Activated T-helper 9 cell treated with anti-CD3 and anti-CD28 coated beads, Interleukin-2, amount 50 U/mL, for 16 hours (primary cell): ENCODE data around the gene OLFML2B.

Experiments used
- DNase-seq: peaks from one replicate; pipeline ENCODE4 v3.0.0-alpha.2; 2020; ENCODE audit warnings: low read depth

The OLFML2B gene

DNA sequence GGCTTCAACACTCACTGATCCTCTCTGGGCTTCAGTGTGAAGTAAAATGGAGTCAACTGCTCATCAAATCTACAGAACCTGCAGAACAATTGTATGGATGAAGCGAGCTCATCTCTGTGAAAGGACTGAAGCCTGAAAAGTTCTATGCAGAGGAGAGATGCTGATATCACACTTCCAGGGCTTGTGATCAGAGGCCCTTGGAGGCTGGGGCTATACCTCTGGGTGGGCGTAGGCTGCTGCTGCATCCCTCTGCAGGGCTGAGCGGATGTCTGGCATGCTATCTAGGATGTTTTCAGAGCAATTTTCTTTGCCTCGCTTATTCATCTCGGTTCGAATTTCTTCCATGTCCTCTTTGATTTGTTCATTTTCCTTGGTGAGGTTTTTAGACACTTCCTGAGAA is 17.6 kb downstream of the OLFML2B start:
- no peak for DNase-seq

DNA sequence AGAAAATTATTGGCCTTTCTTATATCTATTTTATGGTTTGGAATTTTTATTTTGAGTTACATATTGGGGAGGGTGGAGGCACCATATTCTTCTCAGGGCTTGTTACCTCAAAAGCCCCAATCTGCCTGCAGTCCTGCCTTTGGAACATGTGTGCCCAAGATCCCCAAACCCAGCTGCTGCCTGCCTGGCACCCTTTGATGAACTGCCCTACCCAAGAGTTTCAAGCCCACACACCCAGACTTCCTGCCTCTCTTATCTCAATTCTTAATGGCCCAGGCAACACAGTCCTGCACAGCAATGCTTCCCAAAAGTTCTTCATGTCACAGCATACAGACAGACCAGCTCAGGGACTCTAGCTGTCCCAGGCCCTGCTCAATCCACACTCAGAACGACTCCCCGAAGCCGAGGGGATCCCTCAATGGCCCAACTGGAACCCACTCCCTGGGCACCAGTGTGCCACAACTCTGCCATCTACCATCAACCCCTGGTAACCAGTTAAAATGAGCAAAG is 19.2 kb downstream of the OLFML2B start:
- DNase-seq = no peak

DNA sequence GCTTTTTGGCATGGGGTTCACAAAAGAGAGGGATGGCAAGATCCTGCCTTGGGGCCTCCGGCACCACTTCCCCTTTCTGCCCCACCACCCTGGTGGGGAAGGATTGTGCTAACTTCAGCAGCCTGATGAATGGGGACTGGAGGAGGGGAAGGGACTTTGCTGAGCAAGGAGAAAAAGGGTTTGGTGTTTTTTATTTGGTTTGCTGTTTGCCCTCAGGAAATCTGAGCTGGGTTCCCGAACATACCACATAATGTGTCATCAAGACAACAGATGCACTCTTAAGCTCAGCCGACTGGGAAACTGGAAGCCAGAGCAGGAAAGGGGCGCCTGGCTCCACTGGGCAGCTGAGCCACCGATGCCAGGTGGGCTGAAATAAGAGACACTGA is 19.8 kb downstream of the OLFML2B start:
- DNase-seq = no peak

DNA sequence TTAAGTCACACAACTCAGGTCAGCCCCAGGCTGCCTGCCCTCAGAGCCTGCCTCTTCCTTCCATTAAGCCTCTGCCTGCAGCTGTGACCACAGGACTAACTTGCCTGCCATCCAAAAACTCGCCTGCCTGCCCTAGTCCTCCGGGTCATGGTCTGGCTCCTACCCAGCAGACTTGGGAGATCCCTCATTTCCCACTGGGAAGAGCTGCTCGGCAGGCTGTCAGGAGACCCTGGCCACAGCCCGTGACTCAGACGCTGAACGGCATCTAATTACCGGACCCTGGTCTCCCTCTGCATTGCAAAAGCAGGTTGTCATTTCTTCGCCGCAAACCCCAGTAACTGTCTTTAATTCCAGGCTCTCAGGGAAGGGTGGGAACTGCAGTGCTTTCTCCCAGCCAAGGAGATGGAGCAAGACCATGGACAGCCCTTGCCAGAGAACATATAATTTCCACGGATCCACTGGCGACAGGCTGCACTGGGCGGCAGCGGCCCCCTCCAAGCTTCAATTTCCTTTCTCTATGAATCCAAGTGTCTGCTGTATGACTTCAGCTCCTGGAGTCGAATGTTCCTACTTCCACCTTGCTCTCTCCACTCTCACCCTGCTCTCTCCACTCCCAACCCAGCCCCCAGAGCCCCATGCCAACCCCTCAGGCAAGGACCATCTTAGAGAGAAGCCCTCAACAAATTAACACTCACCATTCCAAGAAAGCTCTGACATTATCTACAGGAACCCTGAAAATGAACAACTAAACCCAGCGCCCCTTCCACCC is 20.4 kb downstream of the OLFML2B start:
- no peak for DNase-seq

DNA sequence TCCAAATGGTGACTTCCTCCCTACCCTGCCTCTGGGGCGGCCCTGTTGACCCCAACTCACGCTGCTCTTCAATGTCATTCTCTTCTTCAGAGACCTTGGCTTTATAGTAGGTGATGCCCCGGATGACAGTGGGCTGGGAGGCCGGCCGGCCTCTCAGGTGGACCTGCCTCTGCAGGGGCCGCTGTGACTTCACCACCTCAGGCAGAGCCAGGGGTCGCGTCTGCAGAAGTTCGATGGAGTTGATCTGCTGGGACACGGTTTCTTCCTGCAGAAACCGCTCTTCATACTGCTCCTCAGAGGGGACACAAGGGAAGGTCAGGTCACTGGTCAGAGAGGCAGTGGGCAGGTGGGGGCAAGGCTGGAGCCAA is 23.6 kb downstream of the OLFML2B start:
- no peak for DNase-seq

DNA sequence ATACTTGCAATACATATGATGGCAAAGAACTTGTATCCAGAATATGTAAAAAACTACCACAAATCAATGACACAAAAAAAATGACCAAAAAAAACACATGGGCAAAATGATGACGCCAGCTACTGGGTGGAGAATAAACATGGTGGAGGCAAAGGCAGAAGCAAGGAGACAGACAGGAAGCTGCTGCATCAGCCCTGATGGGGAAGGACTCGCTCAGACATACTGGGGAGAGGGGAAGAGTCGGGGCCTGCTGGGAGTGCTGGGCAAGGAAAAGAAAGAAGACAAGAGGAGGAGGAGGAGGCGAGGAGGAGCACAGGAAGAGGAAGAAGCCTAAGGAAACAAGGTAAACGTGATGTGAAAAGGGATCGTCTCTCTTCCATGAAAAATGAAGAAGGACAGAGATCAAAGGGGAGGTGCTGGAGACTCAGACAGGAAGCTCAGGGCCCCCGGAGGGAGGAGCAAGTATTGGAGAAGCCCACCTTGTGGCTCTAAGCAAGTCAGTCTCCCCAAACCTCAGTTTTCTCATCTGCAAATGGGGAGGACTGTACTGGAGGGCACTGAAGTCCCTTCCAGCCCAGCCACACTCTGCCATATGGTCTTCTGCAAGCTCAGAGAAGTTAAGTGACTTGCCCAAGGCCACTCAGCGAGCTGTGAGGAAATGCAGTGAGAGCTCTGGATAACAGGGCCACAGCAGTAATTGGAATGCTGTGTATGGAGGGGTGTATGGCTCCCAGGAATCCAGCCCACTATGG is 24.2 kb downstream of the OLFML2B start:
- DNase-seq = no peak

DNA sequence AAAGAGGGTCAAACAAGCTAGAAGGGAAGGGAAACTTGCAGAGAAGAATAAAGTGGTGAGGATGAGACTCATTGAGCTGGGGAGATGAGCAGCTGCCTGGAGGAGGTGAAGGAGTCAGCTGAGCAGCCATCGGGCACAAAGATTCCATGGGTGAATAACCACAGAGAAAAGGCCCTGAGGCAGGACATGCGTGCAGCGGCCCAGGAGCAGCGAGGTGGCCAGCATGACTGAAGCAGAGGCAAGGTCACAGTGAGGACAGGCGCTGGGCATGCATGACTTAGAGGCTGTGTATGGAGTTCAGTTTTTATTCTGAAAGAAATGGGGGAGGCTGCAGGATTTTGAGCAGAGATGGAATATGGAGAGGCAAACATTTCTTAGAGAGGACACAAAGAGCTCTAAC is 24.9 kb downstream of the OLFML2B start:
- DNase-seq = no peak

DNA sequence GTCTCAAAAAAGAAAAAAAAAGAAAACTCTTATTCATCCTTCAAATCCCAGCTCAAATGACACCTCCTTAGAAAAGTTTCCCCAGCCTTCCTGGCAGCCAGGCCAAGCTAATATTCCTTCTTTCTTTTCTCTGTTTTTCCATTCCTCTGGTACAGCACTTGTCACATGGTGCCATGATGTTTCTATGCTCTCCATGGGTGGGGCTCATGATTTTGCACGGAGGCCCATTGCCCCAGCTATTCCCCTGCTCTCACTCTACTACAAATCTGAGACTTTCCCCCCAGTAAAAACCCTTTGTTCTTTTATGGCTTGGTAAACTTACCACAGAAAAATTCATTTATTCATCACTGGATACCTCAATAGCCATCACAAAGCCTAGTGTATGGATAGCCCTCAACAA is 26.5 kb downstream of the OLFML2B start:
- no peak for DNase-seq

DNA sequence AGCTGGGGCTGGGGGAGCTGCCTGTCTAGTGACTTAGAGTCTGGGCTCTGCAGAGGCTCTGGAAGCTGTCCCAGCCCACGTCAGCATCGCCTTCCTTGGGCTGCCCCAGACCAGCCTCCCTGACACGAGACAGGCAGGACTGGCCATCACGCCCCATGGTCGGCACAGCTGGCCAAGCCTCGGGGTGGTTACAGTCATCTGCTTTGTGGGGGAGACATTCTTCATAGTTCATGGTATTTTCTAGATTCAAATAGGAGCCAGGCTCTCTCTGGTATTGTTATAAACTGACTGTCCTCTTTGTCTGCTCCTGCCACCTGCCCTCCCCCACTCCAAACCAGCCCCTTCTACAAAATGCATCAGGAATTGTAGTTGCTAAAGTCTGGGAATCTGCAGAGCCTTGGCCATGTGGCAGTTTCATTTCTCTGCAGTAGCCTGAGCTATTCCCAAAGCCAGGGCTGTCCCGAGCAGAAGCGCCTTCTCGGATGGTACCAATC is 29.4 kb downstream of the OLFML2B start:
- DNase-seq = no peak

DNA sequence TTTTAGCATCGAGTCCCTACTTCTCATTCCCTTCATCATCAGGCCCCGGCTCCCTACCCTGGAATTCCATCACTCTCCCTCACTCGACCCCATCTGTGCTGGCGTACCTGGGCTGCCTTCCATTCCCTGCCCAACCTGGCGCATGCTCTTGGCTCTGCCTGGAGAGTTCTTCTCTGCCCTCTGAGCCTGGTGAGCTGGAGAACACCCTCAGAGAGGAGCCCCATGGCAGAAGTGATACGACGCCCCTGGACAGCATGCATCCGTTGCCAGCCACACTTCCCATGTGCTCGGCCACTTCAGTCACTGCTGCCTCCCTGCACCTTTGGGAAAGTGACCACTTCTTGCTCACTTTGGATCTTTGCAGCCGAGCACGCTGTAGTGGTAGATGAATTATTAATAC is 30.1 kb downstream of the OLFML2B start:
- no peak for DNase-seq

DNA sequence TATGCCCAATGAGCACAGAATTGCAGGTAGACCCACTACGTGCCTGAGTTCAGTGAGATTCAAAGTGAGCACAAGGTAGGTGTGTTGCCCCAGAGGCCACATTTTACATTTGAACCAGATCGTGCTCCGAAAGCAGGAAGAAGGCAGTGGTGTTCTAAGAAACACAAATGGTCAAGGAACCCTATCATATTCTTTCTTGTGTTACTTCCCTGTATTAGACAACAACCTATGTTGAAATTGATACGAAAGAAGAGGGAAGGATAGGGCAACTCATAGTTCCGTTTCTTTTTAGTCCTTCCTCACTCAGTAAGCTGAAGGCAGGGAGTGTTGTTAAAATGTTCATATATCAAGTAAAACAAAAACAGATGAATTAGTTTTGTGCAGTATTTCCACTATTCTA is 33.9 kb downstream of the OLFML2B start:
- no peak for DNase-seq

DNA sequence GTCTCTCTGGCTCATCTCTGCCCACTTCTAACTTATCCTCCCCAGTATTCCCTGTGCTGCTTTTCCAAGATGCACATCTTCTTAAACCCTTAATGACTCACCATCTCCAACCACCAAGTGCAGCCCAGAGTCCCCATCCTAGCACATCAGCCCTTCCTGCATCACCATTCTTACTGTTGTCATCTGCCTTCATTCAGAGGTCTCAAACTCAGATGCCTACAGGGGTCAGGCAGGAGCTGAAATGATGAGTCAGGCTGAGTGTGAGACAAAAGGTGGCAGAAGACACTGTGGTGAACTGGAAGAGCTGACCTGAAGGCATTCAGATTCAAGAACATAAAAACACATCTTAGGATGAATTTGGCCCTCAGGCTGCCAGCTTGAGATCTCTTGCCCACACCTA is 34.6 kb downstream of the OLFML2B start:
- DNase-seq = no peak

DNA sequence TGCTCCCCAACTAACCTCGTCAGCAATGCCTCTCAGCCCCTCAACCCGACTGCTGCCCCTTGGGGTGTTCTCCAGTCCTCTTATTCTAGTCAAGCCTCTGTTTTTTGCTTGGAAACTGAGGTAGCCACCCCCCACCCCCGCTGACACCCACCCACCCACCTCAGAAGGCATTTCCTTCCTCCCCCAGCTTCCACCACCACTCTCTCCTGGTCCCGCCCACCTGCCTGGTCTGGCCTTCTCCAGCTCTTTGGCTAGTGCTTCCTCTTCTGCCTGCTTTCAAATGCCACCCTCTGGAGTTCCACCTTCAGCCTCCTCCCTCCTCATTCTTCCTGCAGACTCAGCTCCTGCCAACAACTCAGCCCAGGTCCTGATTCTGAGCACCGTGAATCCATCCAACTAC is 35.3 kb downstream of the OLFML2B start:
- no peak for DNase-seq

DNA sequence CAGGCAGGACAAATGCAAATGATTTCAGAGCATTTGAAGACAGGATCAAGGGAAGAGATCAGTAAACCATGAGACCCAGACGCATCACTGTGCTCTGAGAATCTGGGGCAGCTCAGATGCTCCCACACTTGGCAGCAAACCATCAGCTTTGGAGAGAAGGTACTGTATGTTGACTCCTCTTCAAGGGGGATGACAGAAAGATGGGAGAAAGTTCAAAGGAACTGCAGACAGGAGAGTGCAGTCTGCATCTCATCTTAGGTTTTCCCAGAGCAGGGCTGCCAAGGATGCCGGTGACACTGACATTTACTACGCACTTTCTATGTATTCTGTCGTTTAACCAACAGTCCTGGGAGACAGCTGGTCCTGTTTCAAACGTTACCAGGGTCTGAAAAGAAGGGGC is 35.8 kb downstream of the OLFML2B start:
- DNase-seq = no peak

DNA sequence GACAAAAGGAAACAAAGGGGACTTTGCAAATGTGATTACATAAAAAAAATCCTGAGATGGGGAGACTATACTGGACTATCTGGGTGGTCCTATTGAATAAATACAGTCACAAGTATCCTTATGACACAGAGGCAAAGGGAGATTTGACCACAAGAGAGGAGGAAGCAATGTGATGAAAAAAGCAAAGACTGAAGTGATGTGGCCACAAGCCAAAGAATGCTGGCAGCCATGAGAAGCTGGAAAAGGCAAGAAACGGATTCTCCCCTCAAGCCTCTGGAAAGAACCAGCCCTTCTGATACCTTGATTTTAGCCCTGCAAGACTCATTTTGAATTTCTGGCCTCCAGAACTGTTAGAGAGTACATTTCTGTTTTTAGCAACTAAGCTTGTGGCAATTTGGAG is 36.4 kb downstream of the OLFML2B start:
- DNase-seq = no peak

DNA sequence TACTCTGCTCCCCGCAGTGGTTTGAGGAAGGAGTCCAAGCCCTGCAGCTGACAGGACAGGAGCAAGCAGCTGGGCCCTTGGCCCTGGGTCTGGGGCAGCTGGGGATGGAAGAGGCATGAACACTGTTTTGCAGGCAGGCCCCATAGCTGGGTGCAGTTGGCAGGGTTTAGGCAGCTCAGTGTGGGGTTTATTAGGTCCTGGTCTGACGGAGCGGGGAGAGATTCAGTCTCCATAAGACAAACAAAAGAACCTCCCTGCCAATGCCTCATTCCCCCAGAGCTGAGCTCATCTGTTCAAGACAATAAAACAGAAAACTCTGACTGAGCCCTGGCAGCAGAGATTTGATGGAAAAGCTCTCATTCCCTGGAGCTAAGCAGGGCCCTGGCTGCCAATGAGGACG is 37.3 kb downstream of the OLFML2B start:
- DNase-seq = no peak

DNA sequence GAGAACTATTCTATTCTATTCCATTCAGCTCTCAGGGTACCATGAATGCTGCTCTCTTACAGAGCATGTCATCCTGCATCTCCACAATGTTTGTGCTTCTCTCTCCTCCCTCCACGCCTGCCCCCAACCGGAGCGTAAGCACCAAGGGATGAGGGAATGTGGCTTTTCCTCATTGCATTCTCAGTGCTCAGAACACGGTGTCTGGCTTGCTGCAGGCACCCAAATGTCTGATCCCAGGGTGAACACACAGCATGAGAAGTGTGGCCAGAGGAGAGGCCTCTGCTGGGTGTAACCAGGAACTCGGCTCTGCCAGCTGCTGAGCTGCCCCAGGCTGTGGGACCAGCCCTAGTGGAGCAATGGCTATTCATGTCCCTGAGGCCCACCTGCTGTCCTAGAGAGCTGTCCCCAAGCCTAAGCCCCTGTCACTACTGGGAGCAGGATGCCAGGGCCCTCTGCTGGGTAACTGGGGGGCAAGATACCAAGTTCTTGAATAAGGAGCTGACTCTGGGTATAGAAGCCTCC is 38.3 kb downstream of the OLFML2B start:
- DNase-seq = no peak

DNA sequence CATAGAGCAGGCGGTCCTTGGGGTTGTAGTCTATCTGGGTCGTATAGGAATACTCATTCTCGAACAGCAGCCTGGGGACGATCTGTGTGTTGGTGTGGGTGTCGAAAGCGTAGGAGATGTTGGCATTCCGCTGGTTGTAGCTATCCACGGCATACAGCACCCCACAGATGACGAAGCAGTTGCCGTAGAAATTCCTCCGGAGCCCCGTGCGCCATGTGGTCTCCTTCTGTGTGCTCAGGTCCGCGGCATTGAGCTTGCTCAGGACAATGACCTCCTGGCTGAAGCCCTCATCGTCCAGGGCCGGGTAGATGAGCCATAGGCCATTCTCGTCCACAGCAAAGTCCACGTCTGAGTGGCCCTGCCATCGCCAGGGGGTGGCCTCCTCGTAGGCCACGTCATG is 39.9 kb downstream of the OLFML2B start:
- DNase-seq = no peak

DNA sequence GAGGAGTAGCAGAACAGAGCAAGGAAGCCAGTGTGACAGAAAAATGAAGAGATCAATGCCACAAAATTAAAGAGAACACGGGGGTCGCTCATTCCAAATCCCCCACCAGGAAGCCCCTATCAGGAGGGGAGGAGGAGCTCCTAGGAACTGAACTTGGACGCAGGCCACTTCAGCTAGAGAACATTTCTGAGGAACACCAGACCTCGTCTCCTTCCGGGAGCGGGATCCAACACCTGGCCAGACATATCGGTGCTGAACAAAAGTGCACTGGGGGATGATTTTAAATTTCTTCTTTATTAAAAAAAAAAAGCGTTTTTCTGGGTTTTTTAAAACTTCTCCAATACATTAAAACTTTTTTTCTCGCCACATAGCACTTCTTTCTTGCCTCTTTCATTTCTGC is 40.8 kb downstream of the OLFML2B start:
- DNase-seq = no peak

DNA sequence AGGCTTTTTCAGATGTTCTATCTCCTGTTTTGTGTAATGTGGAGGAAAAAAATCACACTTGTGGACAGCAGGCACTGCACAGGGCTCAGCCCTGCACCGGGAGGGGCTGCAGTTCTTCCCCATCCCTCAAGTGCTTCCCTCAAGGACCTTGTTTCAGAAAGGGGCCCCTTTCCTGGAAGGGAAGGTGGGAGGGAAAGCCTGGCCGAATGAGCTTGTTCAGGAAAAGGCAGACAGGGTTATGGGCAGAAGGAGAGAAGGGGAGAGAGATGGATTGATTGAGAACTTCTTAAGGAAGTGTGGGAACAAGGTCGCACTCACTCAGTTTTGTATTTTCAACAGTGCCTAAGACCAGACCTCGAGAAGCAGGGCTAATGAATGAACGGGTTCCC is 41.2 kb downstream of the OLFML2B start:
- DNase-seq = no peak

DNA sequence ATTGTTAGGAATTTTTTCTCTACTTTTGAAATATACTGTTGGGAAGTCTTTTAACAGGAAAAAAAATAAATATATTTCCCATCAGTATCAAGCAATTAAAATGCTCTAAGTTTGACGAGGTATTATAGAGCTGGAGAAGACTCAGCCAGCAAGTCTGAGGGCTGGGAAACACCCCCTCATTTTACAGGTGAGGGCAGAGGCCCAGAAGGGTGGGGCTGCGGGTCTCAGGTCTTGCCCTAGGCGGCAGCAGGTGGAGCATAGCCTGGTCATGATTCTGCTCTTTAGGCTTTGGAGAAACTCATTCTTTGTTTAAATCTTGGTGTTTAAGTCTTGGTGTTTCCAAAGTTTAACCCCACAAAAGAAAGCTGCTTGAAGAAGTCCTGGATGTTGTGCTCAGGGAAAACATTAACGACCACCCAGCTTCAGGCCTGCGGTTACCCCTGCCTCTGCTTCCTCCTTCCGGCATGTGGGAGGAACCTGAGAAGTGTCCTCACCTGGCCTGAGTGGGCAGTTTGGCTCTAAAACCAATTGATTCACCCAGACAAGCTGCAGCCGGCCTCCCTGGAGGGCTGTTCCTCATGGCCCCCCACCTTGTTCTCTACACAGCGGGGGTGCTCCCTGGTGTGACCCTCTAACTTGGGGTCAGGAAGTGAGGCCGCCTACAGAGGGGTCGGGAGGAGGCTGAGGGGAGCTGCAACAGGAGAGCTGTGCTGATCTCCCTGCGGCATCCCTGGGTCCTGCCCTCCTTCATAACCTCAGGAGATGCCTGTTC is 41.7 kb downstream of the OLFML2B start:
- no peak for DNase-seq

DNA sequence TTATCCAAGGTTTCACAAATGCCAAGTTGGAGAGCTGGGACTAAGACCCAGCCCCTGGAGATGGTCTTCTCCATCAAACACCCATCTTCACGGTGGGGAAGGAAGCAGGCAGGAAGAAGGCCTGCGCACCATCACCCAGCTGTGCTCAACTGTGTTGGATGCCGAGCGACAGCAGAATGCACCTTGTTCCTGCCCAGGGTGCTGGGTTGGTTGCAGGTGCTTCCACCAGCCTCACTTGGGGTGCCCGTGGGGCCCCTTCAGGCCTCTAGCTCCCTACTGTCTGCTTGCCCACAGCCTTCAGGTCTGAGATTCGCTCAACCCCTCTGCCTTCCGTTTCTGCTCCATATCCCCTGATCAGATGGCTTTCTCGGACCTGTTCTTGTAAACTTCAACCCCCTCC is 42.5 kb downstream of the OLFML2B start:
- no peak for DNase-seq
